MM.1S (cell line): Measurements from ENCODE around the gene NEFH.

Experiments used
- DNase-seq: peaks from one replicate; pipeline ENCODE4 v3.0.0-alpha.2; 2015
- H2AFZ ChIP-seq: fragments of 300-600 bp; sonication (generic); 2 replicates; pipeline ENCODE4 v1.6.0; 2016; ENCODE audit warnings: antibody characterized with exemption, low read length
- H3F3A ChIP-seq: fragments of 300-600 bp; sonication (generic); 2 replicates; pipeline ENCODE4 v1.6.1; 2016; ENCODE audit warnings: mild to moderate bottlenecking, antibody characterized with exemption, low read length, moderate library complexity, mixed read lengths; ENCODE audit not compliant: insufficient read depth
- H3K27ac ChIP-seq: fragments of 300-600 bp; sonication (generic); 2 replicates; pipeline ENCODE4 v1.5.1; 2016; ENCODE audit warnings: mild to moderate bottlenecking, low read length
- H3K27me3 ChIP-seq: fragments of 300-600 bp; sonication (generic); replicated peaks from 2 replicates; pipeline ENCODE4 v1.6.0; 2016; ENCODE audit warnings: low read length; ENCODE audit not compliant: insufficient read depth
- H3K36me3 ChIP-seq: fragments of 300-600 bp; sonication (generic); replicated peaks from 2 replicates; pipeline ENCODE4 v1.6.1; 2016; ENCODE audit warnings: mild to moderate bottlenecking, low read length, mixed read lengths; ENCODE audit not compliant: insufficient read depth
- H3K4me1 ChIP-seq: fragments of 300-600 bp; sonication (generic); 2 replicates; pipeline ENCODE4 v1.6.1; 2016; ENCODE audit warnings: low read length, mixed read lengths
- H3K4me2 ChIP-seq: fragments of 300-600 bp; sonication (generic); 2 replicates; pipeline ENCODE4 v1.6.0; 2016; ENCODE audit warnings: low read depth, low read length
- H3K4me3 ChIP-seq: fragments of 300-600 bp; sonication (generic); 2 replicates; pipeline ENCODE4 v1.5.1; 2016; ENCODE audit warnings: low read length, mixed read lengths
- H3K79me2 ChIP-seq: fragments of 300-600 bp; sonication (generic); 2 replicates; pipeline ENCODE4 v1.6.1; 2016; ENCODE audit warnings: mixed run types, low read length, mixed read lengths
- H3K9ac ChIP-seq: fragments of 300-600 bp; sonication (generic); 2 replicates; pipeline ENCODE4 v1.6.1; 2016; ENCODE audit warnings: low read length, mixed read lengths
- H3K9me2 ChIP-seq: fragments of 300-600 bp; sonication (generic); replicated peaks from 2 replicates; pipeline ENCODE4 v1.6.1; 2016; ENCODE audit warnings: mild to moderate bottlenecking, low read length, mixed read lengths; ENCODE audit not compliant: insufficient read depth
- H3K9me3 ChIP-seq: fragments of 300-600 bp; sonication (generic); replicated peaks from 2 replicates; pipeline ENCODE4 v1.6.1; 2016; ENCODE audit warnings: mild to moderate bottlenecking, low read length, mixed read lengths; ENCODE audit not compliant: insufficient read depth
- H4K20me1 ChIP-seq: fragments of 300-600 bp; sonication (generic); 2 replicates; pipeline ENCODE4 v1.6.1; 2016; ENCODE audit warnings: mild to moderate bottlenecking, low read length, moderate library complexity, mixed read lengths; ENCODE audit not compliant: insufficient read depth
- EZH2 ChIP-seq: fragments of 300-600 bp; sonication (generic); optimal IDR thresholded peaks from 2 replicates; pipeline ENCODE3; 2017; ENCODE audit warnings: low read depth, mild to moderate bottlenecking, antibody characterized with exemption, low read length, mixed read lengths
- EZH2phosphoT487 ChIP-seq: fragments of 300-600 bp; sonication (generic); IDR thresholded peaks from 2 replicates; pipeline ENCODE4 v1.6.1; 2018; ENCODE audit warnings: antibody characterized with exemption, low read length
- TF ChIP-seq, protein P1 (sequence below): fragments of 300-600 bp; sonication (generic); IDR thresholded peaks from 2 replicates; pipeline ENCODE4 v1.5.1; 2016; ENCODE audit warnings: antibody characterized with exemption, low read length, mixed read lengths

NEFH gene

GRCh38 chr22:29521526-29521925 lies 41.5 kb downstream of the NEFH start:
- Histone ChIP-seq H3K27me3 (no peaks in the 10 kb centered on the region), H3K27ac (no peak overlapping the region), H3K79me2 (no peaks in the 10 kb centered on the region), H3K4me1 (no peaks in the 10 kb centered on the region), H3K9me3 (no peaks in the 10 kb centered on the region), H3K4me3 (no peak overlapping the region), H3K36me3 (no peaks in the 10 kb centered on the region; the same call in 1 of the 2 replicates), H3K4me2 (no peak overlapping the region), H3K9me2 (no peaks in the 10 kb centered on the region), H4K20me1 (no peaks in the 10 kb centered on the region), H3F3A (no peaks in the 10 kb centered on the region), H2AFZ (no peak overlapping the region), H3K9ac (no peak overlapping the region)
- TF ChIP-seq, protein P1, sequence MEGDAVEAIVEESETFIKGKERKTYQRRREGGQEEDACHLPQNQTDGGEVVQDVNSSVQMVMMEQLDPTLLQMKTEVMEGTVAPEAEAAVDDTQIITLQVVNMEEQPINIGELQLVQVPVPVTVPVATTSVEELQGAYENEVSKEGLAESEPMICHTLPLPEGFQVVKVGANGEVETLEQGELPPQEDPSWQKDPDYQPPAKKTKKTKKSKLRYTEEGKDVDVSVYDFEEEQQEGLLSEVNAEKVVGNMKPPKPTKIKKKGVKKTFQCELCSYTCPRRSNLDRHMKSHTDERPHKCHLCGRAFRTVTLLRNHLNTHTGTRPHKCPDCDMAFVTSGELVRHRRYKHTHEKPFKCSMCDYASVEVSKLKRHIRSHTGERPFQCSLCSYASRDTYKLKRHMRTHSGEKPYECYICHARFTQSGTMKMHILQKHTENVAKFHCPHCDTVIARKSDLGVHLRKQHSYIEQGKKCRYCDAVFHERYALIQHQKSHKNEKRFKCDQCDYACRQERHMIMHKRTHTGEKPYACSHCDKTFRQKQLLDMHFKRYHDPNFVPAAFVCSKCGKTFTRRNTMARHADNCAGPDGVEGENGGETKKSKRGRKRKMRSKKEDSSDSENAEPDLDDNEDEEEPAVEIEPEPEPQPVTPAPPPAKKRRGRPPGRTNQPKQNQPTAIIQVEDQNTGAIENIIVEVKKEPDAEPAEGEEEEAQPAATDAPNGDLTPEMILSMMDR = no peak
- TF ChIP-seq EZH2phosphoT487 = no peak
- TF ChIP-seq EZH2 = no peak
- DNase-seq = no peak

GRCh38 chr22:29523761-29524160 lies 43.7 kb downstream of the NEFH start:
- no peaks in the 10 kb centered on the region; the same call in 1 of the 2 replicates for H3K36me3 ChIP-seq
- H3K4me3 ChIP-seq = no peak overlapping the region
- no peaks in the 10 kb centered on the region for H3K4me1 ChIP-seq

GRCh38 chr22:29524442-29525191 lies 44.6 kb downstream of the NEFH start:
- H3K9me3 ChIP-seq = no peaks in the 10 kb centered on the region

More at GRCh38 chr22:29523761-29524160, 43.7 kb downstream of the NEFH start:
- H3K9ac ChIP-seq = no peak overlapping the region
- H3K27ac ChIP-seq = no peak overlapping the region
- no peaks in the 10 kb centered on the region for H3K9me3 ChIP-seq
- no peaks in the 10 kb centered on the region for H3K27me3 ChIP-seq
- DNase-seq = no peak
- no peaks in the 10 kb centered on the region for H3K79me2 ChIP-seq
- H3F3A ChIP-seq = no peaks in the 10 kb centered on the region
- no peaks in the 10 kb centered on the region for H4K20me1 ChIP-seq
- TF ChIP-seq EZH2phosphoT487 = no peak
- H3K4me2 ChIP-seq = no peak overlapping the region
- H2AFZ ChIP-seq = no peak overlapping the region
- H3K9me2 ChIP-seq = no peaks in the 10 kb centered on the region

More at GRCh38 chr22:29524442-29525191, 44.6 kb downstream of the NEFH start:
- Histone ChIP-seq H3K27ac (no peak overlapping the region), H3K79me2 (no peaks in the 10 kb centered on the region), H2AFZ (no peak overlapping the region), H3K4me3 (no peak overlapping the region), H3K36me3 (no peaks in the 10 kb centered on the region), H3K4me2 (no peak overlapping the region), H3K27me3 (no peaks in the 10 kb centered on the region), H4K20me1 (no peaks in the 10 kb centered on the region), H3K4me1 (no peaks in the 10 kb centered on the region), H3K9me2 (no peaks in the 10 kb centered on the region), H3K9ac (no peak overlapping the region), H3F3A (no peaks in the 10 kb centered on the region)
- peak; percentile 7 for DNase-seq
- TF ChIP-seq, protein P1 = peak; percentile 46
- no peak for TF ChIP-seq EZH2phosphoT487
- no peak for TF ChIP-seq EZH2
